ENCODE results near the gene OGFR.

The OGFR gene

GRCh38 chr20:62769346-62770071 is 35.1 kb upstream of the OGFR start:
- in situ Hi-C loops (cut with MboI; ENCODE audit: low sequenced_read_pairs): no loop called here

GRCh38 chr20:62770111-62770910 is 34.3 kb upstream of the OGFR start:
- in situ Hi-C loops (cut with MboI; ENCODE audit: low sequenced_read_pairs): no loop called here

GRCh38 chr20:62770916-62771315 is 33.7 kb upstream of the OGFR start:
- in situ Hi-C loops (cut with MboI; ENCODE audit: low sequenced_read_pairs): no loop called here

GRCh38 chr20:62771396-62772102 is 33.1 kb upstream of the OGFR start:
- in situ Hi-C loops (cut with MboI; ENCODE audit: low sequenced_read_pairs): no loop called here

GRCh38 chr20:62772103-62772611 is 32.5 kb upstream of the OGFR start:
- in situ Hi-C loops (cut with MboI; ENCODE audit: low sequenced_read_pairs): no loop called here

- in situ Hi-C loops (cut with MboI; ENCODE audit: low sequenced_read_pairs): no loop called here
Measured at GRCh38 chr20:62772619-62772989, 32.0 kb upstream of the OGFR start.

- in situ Hi-C loops (cut with MboI; ENCODE audit: low sequenced_read_pairs): no loop called here
Measured at GRCh38 chr20:62772990-62773844, 31.4 kb upstream of the OGFR start.

- in situ Hi-C loops (cut with MboI; ENCODE audit: low sequenced_read_pairs): no loop called here
Measured at GRCh38 chr20:62773845-62774714, 30.6 kb upstream of the OGFR start.

GRCh38 chr20:62774762-62775161 is 29.9 kb upstream of the OGFR start:
- in situ Hi-C loops (cut with MboI; ENCODE audit: low sequenced_read_pairs): no loop called here

- in situ Hi-C loops (cut with MboI; ENCODE audit: low sequenced_read_pairs): no loop called here
Measured at GRCh38 chr20:62775206-62775605, 29.4 kb upstream of the OGFR start.

GRCh38 chr20:62776035-62776691 is 28.5 kb upstream of the OGFR start:
- in situ Hi-C loops (cut with MboI; ENCODE audit: low sequenced_read_pairs): no loop called here

GRCh38 chr20:62776692-62777527 is 27.7 kb upstream of the OGFR start:
- in situ Hi-C loops (cut with MboI; ENCODE audit: low sequenced_read_pairs): no loop called here

- in situ Hi-C loops (cut with MboI; ENCODE audit: low sequenced_read_pairs): no loop called here
Measured at GRCh38 chr20:62777528-62777830, 27.2 kb upstream of the OGFR start.

- in situ Hi-C loops (cut with MboI; ENCODE audit: low sequenced_read_pairs): no loop called here
Measured at GRCh38 chr20:62778058-62778457, 26.6 kb upstream of the OGFR start.

- in situ Hi-C loops (cut with MboI; ENCODE audit: low sequenced_read_pairs): no loop called here
Measured at GRCh38 chr20:62778601-62779416, 25.8 kb upstream of the OGFR start.

GRCh38 chr20:62779417-62779685 is 25.3 kb upstream of the OGFR start:
- in situ Hi-C loops (cut with MboI; ENCODE audit: low sequenced_read_pairs): no loop called here

- in situ Hi-C loops (cut with MboI; ENCODE audit: low sequenced_read_pairs): no loop called here
Measured at GRCh38 chr20:62780204-62780603, 24.4 kb upstream of the OGFR start.

GRCh38 chr20:62780696-62781095 is 23.9 kb upstream of the OGFR start:
- in situ Hi-C loops (cut with MboI; ENCODE audit: low sequenced_read_pairs): no loop called here
